IPS-20b (cell line): Measurements from ENCODE around the gene HHLA2.
"Not testable (repeated sequence)": the region's sequence is repeated elsewhere in the genome, so short reads cannot be mapped to it uniquely, and the experiment has no call there.

ENCODE experiments used
- H3K27ac ChIP-seq: one replicate; pipeline ENCODE4 v1.5.1; 2013; ENCODE audit warnings: low read length
- H3K27me3 ChIP-seq: 2 replicates; pipeline ENCODE4 v1.6.1; 2013; ENCODE audit warnings: mild to moderate bottlenecking, low read length, inconsistent platforms; ENCODE audit not compliant: insufficient read depth
- H3K36me3 ChIP-seq: 2 replicates; pipeline ENCODE4 v1.6.1; 2013; ENCODE audit warnings: low read depth, mild to moderate bottlenecking, inconsistent platforms, low read length, moderate library complexity; ENCODE audit not compliant: insufficient read depth
- H3K4me1 ChIP-seq: 2 replicates; pipeline ENCODE4 v1.6.1; 2013; ENCODE audit warnings: mild to moderate bottlenecking, control low read depth, inconsistent platforms, low read length, moderate library complexity; ENCODE audit not compliant: insufficient read depth
- H3K4me3 ChIP-seq: 2 replicates; pipeline ENCODE4 v1.5.1; 2013; ENCODE audit warnings: mild to moderate bottlenecking, low read length, inconsistent platforms
- H3K9ac ChIP-seq: 2 replicates; pipeline ENCODE4 v1.6.1; 2013; ENCODE audit warnings: low read depth, mild to moderate bottlenecking, inconsistent platforms, low read length, moderate library complexity
- H3K9me3 ChIP-seq: 2 replicates; pipeline ENCODE4 v1.6.1; 2013; ENCODE audit warnings: mild to moderate bottlenecking, low read depth, low read length, inconsistent platforms; ENCODE audit not compliant: insufficient read depth

Gene HHLA2

GRCh38 chr3:108346301-108347227 is 50.2 kb downstream of the HHLA2 start:
- no peaks in the 10 kb centered on the region for H3K4me1 ChIP-seq
- no peak overlapping the region for H3K9ac ChIP-seq
- no peaks in the 10 kb centered on the region for H3K27me3 ChIP-seq
- no peak overlapping the region for H3K27ac ChIP-seq
- no peaks in the 10 kb centered on the region for H3K9me3 ChIP-seq
- H3K4me3 ChIP-seq = no peak overlapping the region
- no peaks in the 10 kb centered on the region for H3K36me3 ChIP-seq

- no peak overlapping the region for H3K9ac ChIP-seq
- H3K9me3 ChIP-seq = no peaks in the 10 kb centered on the region
- H3K27ac ChIP-seq = no peak overlapping the region
- H3K4me3 ChIP-seq = no peak overlapping the region
- no peaks in the 10 kb centered on the region for H3K4me1 ChIP-seq
- H3K27me3 ChIP-seq = no peaks in the 10 kb centered on the region
- H3K36me3 ChIP-seq = no peaks in the 10 kb centered on the region
Observed at GRCh38 chr3:108352176-108352575, 55.8 kb downstream of the HHLA2 start.

GRCh38 chr3:108354562-108354961 is 58.2 kb downstream of the HHLA2 start:
- Histone ChIP-seq H3K9me3 (no peaks in the 10 kb centered on the region), H3K36me3 (no peaks in the 10 kb centered on the region), H3K27me3 (no peaks in the 10 kb centered on the region), H3K27ac (no peak overlapping the region), H3K4me1 (no peaks in the 10 kb centered on the region), H3K9ac (no peak overlapping the region), H3K4me3 (no peak overlapping the region)

- Histone ChIP-seq H3K4me1 (no peaks in the 10 kb centered on the region), H3K36me3 (no peaks in the 10 kb centered on the region), H3K9me3 (no peaks in the 10 kb centered on the region), H3K27me3 (no peaks in the 10 kb centered on the region), H3K4me3 (no peak overlapping the region), H3K9ac (no peak overlapping the region), H3K27ac (no peak overlapping the region)
Observed at GRCh38 chr3:108357042-108357441, 60.7 kb downstream of the HHLA2 start.

GRCh38 chr3:108359011-108359410 is 62.7 kb downstream of the HHLA2 start:
- Histone ChIP-seq H3K9me3 (no peaks in the 10 kb centered on the region), H3K4me3 (no peak overlapping the region), H3K9ac (no peak overlapping the region), H3K4me1 (no peaks in the 10 kb centered on the region), H3K36me3 (no peaks in the 10 kb centered on the region), H3K27me3 (no peaks in the 10 kb centered on the region), H3K27ac (no peak overlapping the region)

- no peaks in the 10 kb centered on the region for H3K27me3 ChIP-seq
- no peaks in the 10 kb centered on the region for H3K36me3 ChIP-seq
- H3K4me3 ChIP-seq = no peak overlapping the region
- no peaks in the 10 kb centered on the region for H3K9me3 ChIP-seq
- no peak overlapping the region for H3K9ac ChIP-seq
- no peak overlapping the region for H3K27ac ChIP-seq
- peaks cover 12% of the 10 kb centered on the region; the same call in 1 of the 2 replicates for H3K4me1 ChIP-seq
Observed at GRCh38 chr3:108376026-108376425, 79.7 kb downstream of the HHLA2 start.

- no peaks in the 10 kb centered on the region for H3K36me3 ChIP-seq
- no peak overlapping the region for H3K4me3 ChIP-seq
- no peak overlapping the region for H3K27ac ChIP-seq
- H3K27me3 ChIP-seq = no peaks in the 10 kb centered on the region
- H3K9me3 ChIP-seq = no peaks in the 10 kb centered on the region
- peaks cover 12% of the 10 kb centered on the region; the same call in 1 of the 2 replicates for H3K4me1 ChIP-seq
- no peak overlapping the region for H3K9ac ChIP-seq
Observed at GRCh38 chr3:108377384-108377783, 81.0 kb downstream of the HHLA2 start.

- Histone ChIP-seq H3K4me1 (peaks cover 12% of the 10 kb centered on the region; the same call in 1 of the 2 replicates), H3K27me3 (no peaks in the 10 kb centered on the region), H3K9ac (no peak overlapping the region), H3K9me3 (no peaks in the 10 kb centered on the region), H3K27ac (no peak overlapping the region), H3K36me3 (no peaks in the 10 kb centered on the region), H3K4me3 (no peak overlapping the region)
Observed at GRCh38 chr3:108378153-108378951, 82.0 kb downstream of the HHLA2 start.

GRCh38 chr3:108378952-108379342 is 82.6 kb downstream of the HHLA2 start:
- not testable (repeated sequence) for H3K9me3 ChIP-seq, H3K4me3 ChIP-seq, H3K36me3 ChIP-seq, H3K9ac ChIP-seq, H3K27me3 ChIP-seq, H3K27ac ChIP-seq
- H3K4me1 ChIP-seq = peaks cover 12% of the 10 kb centered on the region; the same call in 1 of the 2 replicates

- Histone ChIP-seq H3K9ac (no peak overlapping the region), H3K27me3 (no peaks in the 10 kb centered on the region), H3K9me3 (no peaks in the 10 kb centered on the region), H3K27ac (no peak overlapping the region), H3K4me3 (no peak overlapping the region), H3K36me3 (no peaks in the 10 kb centered on the region), H3K4me1 (peaks cover 12% of the 10 kb centered on the region; the same call in 1 of the 2 replicates)
Observed at GRCh38 chr3:108380128-108380795, 83.9 kb downstream of the HHLA2 start.

- Histone ChIP-seq H3K27me3 (no peaks in the 10 kb centered on the region), H3K4me1 (peaks cover 10% of the 10 kb centered on the region; the same call in 1 of the 2 replicates), H3K36me3 (no peaks in the 10 kb centered on the region), H3K4me3 (no peak overlapping the region), H3K9me3 (no peaks in the 10 kb centered on the region), H3K27ac (no peak overlapping the region), H3K9ac (no peak overlapping the region)
Observed at GRCh38 chr3:108381529-108382140, 85.3 kb downstream of the HHLA2 start.
